H9 (cell line): Measurements from ENCODE around the gene SNRPA1. TPM values are rescaled to one million over a fixed set of nuclear protein-coding genes. Genes with fewer than 3 reads are reported as not detected.

Experiments
- DNase-seq: peaks from one replicate; pipeline ENCODE4 v3.0.0-alpha.2; 2017
- H2AFZ ChIP-seq: one replicate; pipeline ENCODE4 v1.6.1; 2013; ENCODE audit warnings: mild to moderate bottlenecking, low read length, control low read depth, moderate library complexity
- H2AK5ac ChIP-seq: 2 replicates; pipeline ENCODE4 v1.6.1; 2013; ENCODE audit warnings: low read length, control low read depth, mixed read lengths; ENCODE audit not compliant: insufficient read length
- H2BK120ac ChIP-seq: one replicate; pipeline ENCODE4 v1.6.1; 2013; ENCODE audit warnings: low read depth, mild to moderate bottlenecking, low read length, control low read depth, inconsistent platforms; ENCODE audit not compliant: poor library complexity, severe bottlenecking
- H2BK12ac ChIP-seq: 2 replicates; pipeline ENCODE4 v1.6.1; 2013; ENCODE audit warnings: low read length, control low read depth, mixed read lengths, low read depth; ENCODE audit not compliant: insufficient read length
- H2BK15ac ChIP-seq: 2 replicates; pipeline ENCODE4 v1.6.1; 2013; ENCODE audit warnings: low read depth, low read length, control low read depth
- H2BK20ac ChIP-seq: one replicate; pipeline ENCODE4 v1.6.1; 2013; ENCODE audit warnings: low read depth, mild to moderate bottlenecking, low read length, control low read depth, inconsistent platforms; ENCODE audit not compliant: poor library complexity, severe bottlenecking
- H2BK5ac ChIP-seq: 2 replicates; pipeline ENCODE4 v1.6.1; 2013; ENCODE audit warnings: low read length, control low read depth, mixed read lengths; ENCODE audit not compliant: insufficient read length
- H3K14ac ChIP-seq: 2 replicates; pipeline ENCODE4 v1.6.1; 2013; ENCODE audit warnings: low read length, control low read depth; ENCODE audit not compliant: insufficient read depth
- H3K18ac ChIP-seq: 2 replicates; pipeline ENCODE4 v1.6.1; 2013; ENCODE audit warnings: low read depth, mild to moderate bottlenecking, mixed read lengths, low read length, control low read depth; ENCODE audit not compliant: insufficient read length
- H3K23ac ChIP-seq: 2 replicates; pipeline ENCODE4 v1.6.1; 2013; ENCODE audit warnings: low read length, control low read depth, mixed read lengths, low read depth; ENCODE audit not compliant: insufficient read length
- H3K23me2 ChIP-seq: 2 replicates; pipeline ENCODE4 v1.6.1; 2013; ENCODE audit warnings: low read depth, mild to moderate bottlenecking, mixed read lengths, low read length, control low read depth; ENCODE audit not compliant: insufficient read length, poor library complexity, severe bottlenecking
- H3K27ac ChIP-seq: 2 replicates; pipeline ENCODE4 v1.5.1; 2013; ENCODE audit warnings: low read length, control low read depth, mixed read lengths, low read depth; ENCODE audit not compliant: insufficient read length
- H3K27me3 ChIP-seq: 2 replicates; pipeline ENCODE4 v1.6.1; 2013; ENCODE audit warnings: low read length, control low read depth, inconsistent platforms; ENCODE audit not compliant: insufficient read depth
- H3K4ac ChIP-seq: 2 replicates; pipeline ENCODE4 v1.6.1; 2013; ENCODE audit warnings: low read depth, mild to moderate bottlenecking, control low read depth, inconsistent platforms, low read length, moderate library complexity
- H3K4me1 ChIP-seq: 2 replicates; pipeline ENCODE4 v1.6.1; 2013; ENCODE audit warnings: low read length, control low read depth, inconsistent platforms; ENCODE audit not compliant: insufficient read depth
- H3K4me2 ChIP-seq: 2 replicates; pipeline ENCODE4 v1.6.1; 2013; ENCODE audit warnings: low read length, control low read depth, mixed read lengths; ENCODE audit not compliant: insufficient read length, insufficient read depth
- H3K56ac ChIP-seq: 2 replicates; pipeline ENCODE4 v1.6.1; 2013; ENCODE audit warnings: low read depth, mild to moderate bottlenecking, mixed read lengths, low read length, control low read depth; ENCODE audit not compliant: insufficient read length
- H3K79me1 ChIP-seq: 2 replicates; pipeline ENCODE4 v1.6.1; 2013; ENCODE audit warnings: low read depth, mild to moderate bottlenecking, moderate library complexity, low read length, control low read depth, inconsistent platforms; ENCODE audit not compliant: insufficient read depth, poor library complexity, severe bottlenecking
- H3K79me2 ChIP-seq: 2 replicates; pipeline ENCODE4 v1.6.1; 2013; ENCODE audit warnings: low read length, control low read depth, inconsistent platforms; ENCODE audit not compliant: insufficient read depth
- H3K9ac ChIP-seq: 2 replicates; pipeline ENCODE4 v1.6.1; 2013; ENCODE audit warnings: low read length, control low read depth, mixed read lengths; ENCODE audit not compliant: insufficient read length; ENCODE audit errors: extremely low read depth
- H3K9me3 ChIP-seq: one replicate; pipeline ENCODE4 v1.6.1; 2013; ENCODE audit warnings: low read depth, low read length, inconsistent platforms; ENCODE audit not compliant: control insufficient read depth
- H3T11ph ChIP-seq: one replicate; pipeline ENCODE4 v1.6.1; 2013; ENCODE audit warnings: mild to moderate bottlenecking, low read length, control low read depth, inconsistent platforms
- H4K20me1 ChIP-seq: one replicate; pipeline ENCODE4 v1.6.1; 2013; ENCODE audit not compliant: control insufficient read depth, insufficient read length, insufficient read depth
- H4K5ac ChIP-seq: 2 replicates; pipeline ENCODE4 v1.6.1; 2013; ENCODE audit warnings: low read depth, mild to moderate bottlenecking, mixed read lengths, low read length, control low read depth; ENCODE audit not compliant: insufficient read length
- H4K8ac ChIP-seq: replicated peaks from 2 replicates; pipeline ENCODE4 v1.6.1; 2013; ENCODE audit warnings: low read length, control low read depth, mixed read lengths, low read depth; ENCODE audit not compliant: insufficient read length
- H4K91ac ChIP-seq: 2 replicates; pipeline ENCODE4 v1.6.1; 2013; ENCODE audit warnings: low read depth, mild to moderate bottlenecking, moderate library complexity, mixed read lengths, low read length, control low read depth; ENCODE audit not compliant: insufficient read length
- H3K27ac Mint-ChIP-seq, 3 experiments: 2 replicates in 2 of 3; 3 replicates in 1 of 3; pipeline ENCODE4 v1.8.0; 2020 to 2021; ENCODE audit warnings: mixed read lengths in 3 of 3, mild to moderate bottlenecking in 1 of 3, moderate library complexity in 1 of 3
- H3K27me3 Mint-ChIP-seq: 2 replicates; pipeline ENCODE4 v1.8.0; 2021; ENCODE audit warnings: low read depth, mild to moderate bottlenecking, moderate library complexity, mixed read lengths
- H3K36me3 Mint-ChIP-seq, 3 experiments: 2 replicates in 2 of 3; 3 replicates in 1 of 3; pipeline ENCODE4 v1.8.0; 2020 to 2021; ENCODE audit warnings: low read depth in 3 of 3, mixed read lengths in 3 of 3; ENCODE audit not compliant: insufficient read depth in 1 of 3
- H3K4me1 Mint-ChIP-seq, 2 experiments: 2 replicates each; pipeline ENCODE4 v1.8.0; 2020; ENCODE audit warnings: mixed read lengths in 2 of 2
- H3K4me3 Mint-ChIP-seq, 2 experiments: 2 replicates in 1 of 2; 3 replicates in 1 of 2; pipeline ENCODE4 v1.8.0; 2020 to 2021; ENCODE audit warnings: mild to moderate bottlenecking in 2 of 2, mixed read lengths in 2 of 2, moderate library complexity in 1 of 2
- H3K9me3 Mint-ChIP-seq, 2 experiments: 2 replicates in 1 of 2; 3 replicates in 1 of 2; pipeline ENCODE4 v1.8.0; 2020; ENCODE audit warnings: mild to moderate bottlenecking in 2 of 2, mixed read lengths in 2 of 2, moderate library complexity in 1 of 2
- WGBS: extraction: QIAGEN DNeasy Blood & Tissue Kit; methylation state at CpG from one replicate; pipeline ENCODE4 v1.1.7; 2013; ENCODE audit warnings: missing lambda C conversion rate, low lambda C conversion rate, mixed read lengths; ENCODE audit not compliant: insufficient read length; ENCODE audit errors: extremely low coverage; 5-methylcytosine and 5-hydroxymethylcytosine counted together
- total RNA-seq: library from RNA; stranded (reverse); gene quantifications from 2 replicates; pipeline ENCODE4 v1.2.1, GENCODE V29; 2021
- TF ChIP-seq, protein P1 (sequence below): fragments of 200-600 bp; sonication (generic); conservative IDR thresholded peaks from 3 replicates; pipeline ENCODE4 v1.8.0; 2021; ENCODE audit warnings: antibody characterized with exemption, mild to moderate bottlenecking

Gene SNRPA1
- total RNA-seq, 1 experiment from 2014 or later: 145 TPM

DNA sequence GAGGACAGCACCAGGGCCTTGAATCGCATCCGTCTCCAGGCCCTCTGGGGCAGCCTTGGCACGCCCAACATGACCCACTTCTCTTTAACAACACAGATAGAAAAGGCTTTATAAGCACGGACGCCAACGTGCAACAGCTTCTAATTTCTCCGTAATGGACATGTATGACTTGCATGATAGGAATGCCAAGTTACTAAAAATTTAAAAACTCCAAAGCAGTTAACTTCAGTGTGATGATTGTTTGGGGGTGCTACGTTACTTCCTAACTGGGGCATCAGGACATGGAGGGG is 30.9 kb upstream of the SNRPA1 start:
- TF ChIP-seq, protein P1, sequence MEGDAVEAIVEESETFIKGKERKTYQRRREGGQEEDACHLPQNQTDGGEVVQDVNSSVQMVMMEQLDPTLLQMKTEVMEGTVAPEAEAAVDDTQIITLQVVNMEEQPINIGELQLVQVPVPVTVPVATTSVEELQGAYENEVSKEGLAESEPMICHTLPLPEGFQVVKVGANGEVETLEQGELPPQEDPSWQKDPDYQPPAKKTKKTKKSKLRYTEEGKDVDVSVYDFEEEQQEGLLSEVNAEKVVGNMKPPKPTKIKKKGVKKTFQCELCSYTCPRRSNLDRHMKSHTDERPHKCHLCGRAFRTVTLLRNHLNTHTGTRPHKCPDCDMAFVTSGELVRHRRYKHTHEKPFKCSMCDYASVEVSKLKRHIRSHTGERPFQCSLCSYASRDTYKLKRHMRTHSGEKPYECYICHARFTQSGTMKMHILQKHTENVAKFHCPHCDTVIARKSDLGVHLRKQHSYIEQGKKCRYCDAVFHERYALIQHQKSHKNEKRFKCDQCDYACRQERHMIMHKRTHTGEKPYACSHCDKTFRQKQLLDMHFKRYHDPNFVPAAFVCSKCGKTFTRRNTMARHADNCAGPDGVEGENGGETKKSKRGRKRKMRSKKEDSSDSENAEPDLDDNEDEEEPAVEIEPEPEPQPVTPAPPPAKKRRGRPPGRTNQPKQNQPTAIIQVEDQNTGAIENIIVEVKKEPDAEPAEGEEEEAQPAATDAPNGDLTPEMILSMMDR: no peak
- no peak overlapping the region for H3K9ac ChIP-seq
- H3K4me2 ChIP-seq: no peak overlapping the region
- no peaks in the 10 kb centered on the region for H3K79me1 ChIP-seq
- Mint-ChIP-seq H3K36me3 (no peaks in the 10 kb centered on the region; a peak in 1 of 7 replicates), H3K27ac (no peak overlapping the region; a peak in 1 of 7 replicates), H3K4me1 (peaks cover 2 to 3% of the 10 kb centered on the region in 2 experiments; a peak in 3 of 4 replicates), H3K27me3 (peaks cover 57% of the 10 kb centered on the region), H3K4me3 (no peak overlapping the region), H3K9me3 (no peaks in the 10 kb centered on the region)
- WGBS: no CpG with 5 or more reads among the region's 8 CpGs
- no peak overlapping the region for H2BK120ac ChIP-seq
- H3K27me3 ChIP-seq: no peaks in the 10 kb centered on the region
- no peak overlapping the region for H4K91ac ChIP-seq
- H3K79me2 ChIP-seq: no peaks in the 10 kb centered on the region
- H3T11ph ChIP-seq: no peak overlapping the region
- H2BK5ac ChIP-seq: no peak overlapping the region
- no peaks in the 10 kb centered on the region for H3K9me3 ChIP-seq
- no peak overlapping the region for H3K27ac ChIP-seq
- no peak overlapping the region for H2BK15ac ChIP-seq
- H3K23me2 ChIP-seq: no peaks in the 10 kb centered on the region
- no peak overlapping the region for H3K23ac ChIP-seq
- H4K20me1 ChIP-seq: no peaks in the 10 kb centered on the region
- no peak overlapping the region for H3K18ac ChIP-seq
- no peak overlapping the region for H3K56ac ChIP-seq
- H2AFZ ChIP-seq: no peak overlapping the region
- no peak overlapping the region for H2BK20ac ChIP-seq
- no peak overlapping the region for H4K8ac ChIP-seq
- no peak overlapping the region for H3K14ac ChIP-seq
- H3K4ac ChIP-seq: no peak overlapping the region
- no peak overlapping the region for H4K5ac ChIP-seq
- DNase-seq: no peak
- H2BK12ac ChIP-seq: no peak overlapping the region
- no peaks in the 10 kb centered on the region for H3K4me1 ChIP-seq
- no peak overlapping the region for H2AK5ac ChIP-seq
